SW480 (cell line): ENCODE data around the gene LRRC2.

Source experiments
- DNase-seq: peaks from one replicate; pipeline ENCODE4 v3.0.0-alpha.2; 2016; ENCODE audit warnings: low spot score

The LRRC2 gene

GRCh38 chr3:46479021-46479420, 87.1 kb downstream of the LRRC2 start:
- DNase-seq: no peak

- DNase-seq: no peak
Observed at GRCh38 chr3:46478341-46478740, 87.8 kb downstream of the LRRC2 start.

DNA sequence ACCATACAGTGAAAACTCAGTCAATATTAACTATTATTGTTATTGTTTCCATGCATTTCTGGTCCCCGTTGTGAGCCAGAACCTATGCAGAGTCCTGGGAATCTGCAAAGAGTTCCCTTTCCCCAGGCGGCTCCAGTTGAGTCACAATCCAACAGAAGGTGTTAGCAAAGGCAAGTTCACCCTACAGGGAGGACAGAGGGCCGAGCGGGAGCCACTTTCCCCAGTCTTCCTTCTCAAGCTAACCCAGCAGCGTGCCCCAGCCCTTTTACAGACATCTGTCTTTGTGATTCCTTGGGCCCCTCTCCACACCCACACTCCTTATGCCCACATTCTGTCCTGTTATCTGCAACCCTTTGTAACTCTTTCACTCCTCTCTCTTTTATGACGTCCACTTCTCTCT, 88.3 kb downstream of the LRRC2 start:
- DNase-seq: no peak

DNA sequence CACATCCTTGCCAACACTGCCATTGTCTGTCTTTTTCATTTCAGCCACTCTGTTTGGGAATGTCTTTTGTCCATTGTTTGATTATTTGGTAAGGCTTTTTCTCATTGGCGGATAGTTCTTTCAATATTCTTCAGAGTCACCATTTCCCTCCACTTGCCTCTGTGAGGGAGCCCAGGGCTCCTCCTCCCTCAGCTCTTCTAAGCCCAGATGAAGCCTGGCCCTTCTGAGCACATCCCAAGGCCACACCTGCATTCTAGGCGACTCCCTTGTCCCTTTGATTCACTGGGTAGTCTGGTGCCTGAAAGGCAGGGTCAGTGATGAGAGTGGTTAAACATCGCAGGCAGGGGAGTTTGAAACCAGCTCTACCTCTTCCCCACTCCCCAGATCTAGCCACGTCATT, 89.0 kb downstream of the LRRC2 start:
- no peak for DNase-seq

- no peak for DNase-seq
Observed at GRCh38 chr3:46472736-46473135, 93.4 kb downstream of the LRRC2 start.

GRCh38 chr3:46471371-46471914, 94.7 kb downstream of the LRRC2 start:
- DNase-seq: no peak

DNA sequence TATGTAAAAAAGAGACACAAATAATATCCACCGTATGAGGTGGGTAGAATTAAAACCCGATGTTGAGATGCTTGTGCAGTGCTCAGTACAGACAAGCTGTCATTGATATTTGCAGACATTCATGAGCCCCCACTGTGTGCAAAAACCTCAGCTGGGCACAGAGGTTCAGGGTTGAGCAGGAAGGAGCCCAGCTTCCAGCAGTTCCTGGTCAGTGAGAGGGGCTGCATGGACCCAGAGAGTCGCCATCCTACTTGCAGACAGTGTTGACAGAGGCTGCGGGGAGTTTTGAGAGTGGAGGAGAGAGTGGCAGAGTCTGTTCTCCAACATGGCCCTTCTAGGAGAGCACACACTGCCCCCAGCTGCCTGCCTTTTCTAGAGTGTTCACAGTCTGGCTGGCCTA, 95.3 kb downstream of the LRRC2 start:
- no peak for DNase-seq

DNA sequence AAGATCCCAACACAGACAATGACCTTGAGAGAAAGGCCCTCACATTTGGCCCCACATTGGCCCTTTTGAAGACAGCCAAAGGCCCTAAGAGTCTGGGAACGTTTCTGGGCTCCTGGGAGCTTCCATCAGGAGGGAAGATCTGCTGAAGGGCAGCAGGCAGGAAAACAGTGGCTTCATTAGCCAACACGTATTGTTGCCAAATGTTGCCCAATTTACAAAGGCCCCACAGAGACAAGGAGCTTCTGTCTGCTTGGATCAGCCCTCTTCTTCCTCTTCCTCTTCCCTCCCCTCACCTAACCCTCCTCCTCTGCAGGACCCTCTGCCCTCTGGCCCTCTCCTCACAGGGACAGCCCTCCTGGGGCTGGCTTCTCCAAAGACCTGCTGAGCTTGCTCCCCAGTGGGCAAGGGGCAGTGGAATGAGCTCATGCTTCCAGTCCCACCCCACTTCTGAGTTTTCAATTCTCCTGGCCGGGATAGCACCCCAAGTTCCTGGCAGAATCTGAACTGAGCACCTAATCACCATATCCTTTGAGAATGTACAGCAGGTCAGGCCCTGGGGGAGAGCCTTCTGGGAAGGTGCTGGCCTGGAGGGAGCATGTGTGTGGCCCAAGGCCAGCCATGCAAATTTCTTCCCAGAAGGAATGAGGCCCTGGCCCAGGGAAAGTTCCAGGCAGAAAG, 96.3 kb downstream of the LRRC2 start:
- DNase-seq: no peak

- DNase-seq: no peak
Observed at GRCh38 chr3:46468753-46469600, 97.1 kb downstream of the LRRC2 start.

DNA sequence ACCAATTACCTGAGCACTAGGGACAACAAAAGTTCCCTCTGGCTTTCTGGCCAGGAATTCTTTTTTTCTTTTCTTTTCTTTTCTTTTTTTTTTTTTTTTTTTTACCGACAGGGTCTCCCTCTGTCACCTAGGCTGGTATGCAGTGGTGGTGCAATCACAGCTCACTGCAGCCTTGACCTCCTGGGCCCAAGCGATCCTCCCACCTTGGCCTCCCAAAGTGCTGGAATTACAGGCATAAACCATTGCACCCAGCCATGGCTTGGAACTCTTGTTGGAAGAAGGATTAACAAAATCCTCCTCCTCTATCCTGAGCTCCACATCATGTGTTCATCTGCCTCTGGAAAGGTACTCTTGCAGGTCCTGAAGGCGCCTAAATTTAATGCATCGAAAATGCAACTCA, 98.5 kb downstream of the LRRC2 start:
- no peak for DNase-seq

DNA sequence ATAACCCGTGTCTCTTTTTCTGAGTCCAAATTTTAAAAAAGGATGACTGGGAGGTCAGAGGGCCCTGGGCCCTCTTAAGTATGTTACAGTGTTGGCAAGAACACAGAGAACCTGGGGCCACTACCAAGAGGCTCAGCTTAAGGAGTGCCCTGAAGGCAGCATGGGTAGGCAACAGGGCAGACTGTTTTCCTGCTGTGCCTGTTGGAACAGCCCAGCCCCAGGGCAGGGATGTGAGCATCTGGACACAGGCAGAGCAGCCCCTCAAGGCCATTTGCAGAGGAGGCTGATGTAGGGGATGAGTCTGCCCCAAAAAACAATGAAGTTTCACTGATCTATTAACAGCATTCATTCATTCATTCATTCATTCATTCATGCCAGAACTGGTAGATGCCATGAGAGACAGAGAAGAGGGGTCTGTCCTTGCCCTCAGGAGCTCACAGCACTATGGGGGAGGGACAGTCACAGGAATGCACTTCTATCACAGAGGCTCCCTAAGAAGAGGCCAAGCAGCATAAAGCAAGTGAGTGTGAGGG, 99.2 kb downstream of the LRRC2 start:
- no peak for DNase-seq

DNA sequence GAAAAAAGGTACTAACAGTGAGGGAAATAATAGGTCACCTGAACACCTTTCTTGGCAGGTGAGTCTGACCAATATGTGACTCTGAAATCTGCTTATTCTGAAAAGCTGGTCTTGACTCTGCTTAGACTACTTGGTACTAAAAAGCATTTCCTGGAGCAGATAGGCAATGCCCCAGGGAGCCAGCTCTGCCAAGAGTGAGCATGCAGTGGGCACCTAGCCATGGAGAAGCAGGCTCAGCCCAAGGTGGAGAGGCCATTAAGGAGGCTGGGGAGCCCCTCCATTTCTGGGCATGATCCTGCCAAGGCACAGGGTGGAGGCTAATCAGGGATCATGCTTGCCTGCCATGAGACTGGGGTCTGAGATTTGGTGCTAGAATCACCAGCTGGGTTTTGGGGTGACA, 99.8 kb downstream of the LRRC2 start:
- DNase-seq: no peak
